Endothelial cell of umbilical vein (primary cell): Measurements from ENCODE around the gene ZNF503.

Experiments
- EZH2 ChIP-seq: IDR thresholded peaks from 2 replicates; pipeline ENCODE4 v1.6.1; 2012; ENCODE audit warnings: borderline replicate concordance, low read depth, mild to moderate bottlenecking, moderate library complexity, low read length, inconsistent platforms; ENCODE audit not compliant: severe bottlenecking
- JUN ChIP-seq: IDR thresholded peaks from 2 replicates; pipeline ENCODE4 v1.6.1; 2011; ENCODE audit warnings: borderline replicate concordance, low read depth; ENCODE audit not compliant: insufficient read length, insufficient read depth
- MYC ChIP-seq: IDR thresholded peaks from one replicate; pipeline ENCODE4 v1.6.1; 2011; ENCODE audit warnings: mild to moderate bottlenecking, low read depth, low read length
- POLR2A ChIP-seq: IDR thresholded peaks from 2 replicates; pipeline ENCODE4 v1.6.1; 2012; ENCODE audit warnings: low read depth, mild to moderate bottlenecking, control low read depth, low read length
- TF ChIP-seq, protein P1 (sequence below), 2 donors: IDR thresholded peaks; 1 replicate in 1 of 2; 2 replicates in 1 of 2; pipeline ENCODE4 v1.5.1; 2011; ENCODE audit warnings: low read length in 2 of 2, mild to moderate bottlenecking in 2 of 2, moderate library complexity in 2 of 2, control low read depth in 1 of 2, inconsistent platforms in 1 of 2, low read depth in 1 of 2; ENCODE audit not compliant: insufficient read depth in 1 of 2; ENCODE audit errors: extremely low read depth in 1 of 2
- TF ChIP-seq, protein P2 (sequence below): IDR thresholded peaks from 2 replicates; pipeline ENCODE4 v1.6.1; 2011; ENCODE audit not compliant: insufficient read depth, insufficient read length

GRCh38 chr10:75438275-75438674 lies 36.7 kb upstream of the ZNF503 start:
- TF ChIP-seq, protein P1, sequence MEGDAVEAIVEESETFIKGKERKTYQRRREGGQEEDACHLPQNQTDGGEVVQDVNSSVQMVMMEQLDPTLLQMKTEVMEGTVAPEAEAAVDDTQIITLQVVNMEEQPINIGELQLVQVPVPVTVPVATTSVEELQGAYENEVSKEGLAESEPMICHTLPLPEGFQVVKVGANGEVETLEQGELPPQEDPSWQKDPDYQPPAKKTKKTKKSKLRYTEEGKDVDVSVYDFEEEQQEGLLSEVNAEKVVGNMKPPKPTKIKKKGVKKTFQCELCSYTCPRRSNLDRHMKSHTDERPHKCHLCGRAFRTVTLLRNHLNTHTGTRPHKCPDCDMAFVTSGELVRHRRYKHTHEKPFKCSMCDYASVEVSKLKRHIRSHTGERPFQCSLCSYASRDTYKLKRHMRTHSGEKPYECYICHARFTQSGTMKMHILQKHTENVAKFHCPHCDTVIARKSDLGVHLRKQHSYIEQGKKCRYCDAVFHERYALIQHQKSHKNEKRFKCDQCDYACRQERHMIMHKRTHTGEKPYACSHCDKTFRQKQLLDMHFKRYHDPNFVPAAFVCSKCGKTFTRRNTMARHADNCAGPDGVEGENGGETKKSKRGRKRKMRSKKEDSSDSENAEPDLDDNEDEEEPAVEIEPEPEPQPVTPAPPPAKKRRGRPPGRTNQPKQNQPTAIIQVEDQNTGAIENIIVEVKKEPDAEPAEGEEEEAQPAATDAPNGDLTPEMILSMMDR (IDR thresholded peaks at IDR 0.05; ENCODE audit: extremely low read depth in 1 of 2, insufficient read depth in 1 of 2, low read depth in 1 of 2, low read length in 2 of 2), result no peak
- TF ChIP-seq MYC (no peak), POLR2A (no peak), EZH2 (no peak), JUN (no peak)
- TF ChIP-seq, protein P2, sequence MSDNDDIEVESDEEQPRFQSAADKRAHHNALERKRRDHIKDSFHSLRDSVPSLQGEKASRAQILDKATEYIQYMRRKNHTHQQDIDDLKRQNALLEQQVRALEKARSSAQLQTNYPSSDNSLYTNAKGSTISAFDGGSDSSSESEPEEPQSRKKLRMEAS, result no peak
